Medulla oblongata (tissue), 1 donor: Measurements from ENCODE around the gene SFXN4.
"Not testable (repeated sequence)": the region's sequence is repeated elsewhere in the genome, so short reads cannot be mapped to it uniquely, and the experiment has no call there.

Source experiments
- DNase-seq: peaks from one replicate; pipeline ENCODE4 v3.0.0-alpha.2; 2015; ENCODE audit errors: extremely low spot score

Gene SFXN4

GRCh38 chr10:119190954-119191785 is 25.7 kb upstream of the SFXN4 start:
- DNase-seq: no peak

GRCh38 chr10:119190353-119190752 is 24.8 kb upstream of the SFXN4 start:
- no peak for DNase-seq

- peak; percentile 80 for DNase-seq
These were observed 24.3 kb upstream of the SFXN4 start for GRCh38 chr10:119189811-119190282.

- DNase-seq: no peak
These were observed 18.3 kb upstream of the SFXN4 start for GRCh38 chr10:119183664-119184412.

- not testable (repeated sequence) for DNase-seq
These were observed 15.4 kb upstream of the SFXN4 start for GRCh38 chr10:119180850-119181400.

GRCh38 chr10:119178372-119179119 is 13.0 kb upstream of the SFXN4 start, which contains the start of gene PRDX3:
TSS of gene PRDX3 (minus strand) at chr10:119178812. CDS start at chr10:119178790, 22 bp downstream.
- DNase-seq: peak; percentile 94

GRCh38 chr10:119177708-119178371 is 12.3 kb upstream of the SFXN4 start:
- DNase-seq: no peak

- DNase-seq: no peak
These were observed 10.7 kb upstream of the SFXN4 start for GRCh38 chr10:119176166-119176565.

- no peak for DNase-seq
These were observed 8.6 kb upstream of the SFXN4 start for GRCh38 chr10:119174109-119174508.

- no peak for DNase-seq
These were observed 1.5 kb upstream of the SFXN4 start for GRCh38 chr10:119167041-119167440.

GRCh38 chr10:119166564-119166963 is 1.1 kb upstream of the SFXN4 start:
- DNase-seq: no peak

GRCh38 chr10:119166118-119166500 is 595 bp upstream of the SFXN4 start:
- no peak for DNase-seq

GRCh38 chr10:119162452-119163092 is 2.9 kb downstream of the SFXN4 start:
- no peak for DNase-seq

GRCh38 chr10:119161680-119162451 is 3.6 kb downstream of the SFXN4 start:
- DNase-seq: peak; percentile 19

- no peak for DNase-seq
These were observed 6.2 kb downstream of the SFXN4 start for GRCh38 chr10:119159332-119159731.

GRCh38 chr10:119153661-119154060 is 11.9 kb downstream of the SFXN4 start:
- no peak for DNase-seq

GRCh38 chr10:119153041-119153440 is 12.5 kb downstream of the SFXN4 start:
- DNase-seq: no peak

- DNase-seq: not testable (repeated sequence)
These were observed 13.9 kb downstream of the SFXN4 start for GRCh38 chr10:119151601-119152000.

GRCh38 chr10:119149729-119150128 is 15.8 kb downstream of the SFXN4 start:
- DNase-seq: no peak

- DNase-seq: no peak
These were observed 16.4 kb downstream of the SFXN4 start for GRCh38 chr10:119149157-119149556.
